Measurements from ENCODE around the gene GCN1. TPM values are rescaled to one million over a fixed set of nuclear protein-coding genes. Genes with fewer than 3 reads are reported as not detected.

GCN1 gene
- total and polyA plus RNA-seq, 7 donors: 9.2 to 70.3 (median 32.9) TPM

GRCh38 chr12:120119271-120119973, 75.1 kb downstream of the GCN1 start:
- Histone ChIP-seq H3K27ac (peak overlapping the region; percentile 2 to 98 (median 66)), H3K36me3 (no peaks in the 10 kb centered on the region), H3K4me3 (no peak overlapping the region), H3K4me1 (peaks cover 0 to 52% (median 40%) of the 10 kb centered on the region in 4 donors), H3K27me3 (no peaks in the 10 kb centered on the region), H3K9me3 (no peaks in the 10 kb centered on the region)
- no peak for DNase-seq
- WGBS, 2 donors: 75 to 86% methylated on average over 9 of the region's 9 CpGs
- intact Hi-C loops (cut with DNase I): loop anchor here (5.0 kb wide), 1 partner anchor 83 kb away; the partner anchor contains the start of gene RPLP0
- TF ChIP-seq POLR2A (IDR thresholded peaks at IDR 0.05) (no peak), POLR2AphosphoS5 (IDR thresholded peaks at IDR 0.05) (peak in 1 of 4 donors; percentile 19)

- peak overlapping the region; percentile 2 to 98 (median 66) for H3K27ac ChIP-seq
- peaks cover 0 to 60% (median 43%) of the 10 kb centered on the region in 4 donors for H3K4me1 ChIP-seq
- no peak for DNase-seq
- H3K27me3 ChIP-seq: no peaks in the 10 kb centered on the region
- H3K36me3 ChIP-seq: no peaks in the 10 kb centered on the region
- H3K9me3 ChIP-seq: no peaks in the 10 kb centered on the region
- peak overlapping the region in 1 of 4 donors; percentile 81 for H3K4me3 ChIP-seq
- no peak for TF ChIP-seq CTCF (IDR thresholded peaks at IDR 0.05)
- no peak for TF ChIP-seq POLR2AphosphoS5 (IDR thresholded peaks at IDR 0.05)
- TF ChIP-seq POLR2A (IDR thresholded peaks at IDR 0.05): no peak
- TF ChIP-seq EP300 (IDR thresholded peaks at IDR 0.05): no peak
- 67 to 70% methylated on average over 11 of the region's 11 CpGs for WGBS, 2 donors
- intact Hi-C loops (cut with DNase I): loop anchor here (5.0 kb wide), 1 partner anchor 84 kb away; the partner anchor contains the start of gene RPLP0
These were observed 76.0 kb downstream of the GCN1 start for GRCh38 chr12:120118321-120119061.

GRCh38 chr12:120117961-120118320, 76.6 kb downstream of the GCN1 start:
- WGBS, 2 donors: 37 to 38% methylated on average over 7 of the region's 7 CpGs
- no peak for TF ChIP-seq CTCF (IDR thresholded peaks at IDR 0.05)
- no peak for TF ChIP-seq EP300 (IDR thresholded peaks at IDR 0.05)
- no peak for TF ChIP-seq POLR2AphosphoS5 (IDR thresholded peaks at IDR 0.05)
- TF ChIP-seq POLR2A (IDR thresholded peaks at IDR 0.05): no peak
- H3K4me1 ChIP-seq: peaks cover 0 to 62% (median 43%) of the 10 kb centered on the region in 4 donors

GRCh38 chr12:120116792-120117651, 77.5 kb downstream of the GCN1 start:
- H3K27me3 ChIP-seq: no peaks in the 10 kb centered on the region
- peak overlapping the region; percentile 78 to 95 (median 80) for H3K4me3 ChIP-seq
- H3K36me3 ChIP-seq: no peaks in the 10 kb centered on the region
- 1% methylated on average over 91 of the region's 91 CpGs for WGBS, 2 donors
- H3K9me3 ChIP-seq: no peaks in the 10 kb centered on the region
- DNase-seq: peak; percentile 97
- intact Hi-C loops (cut with DNase I): loop anchor here (2.0 to 5.0 kb wide), 2 partner anchors 30 to 85 kb away; partner anchors contain the start of gene RPLP0
- peaks cover 0 to 65% (median 43%) of the 10 kb centered on the region in 4 donors for H3K4me1 ChIP-seq
- peak overlapping the region; percentile 97 to 98 (median 97) for H3K27ac ChIP-seq
- TF ChIP-seq CTCF (IDR thresholded peaks at IDR 0.05) (no peak), EP300 (IDR thresholded peaks at IDR 0.05) (no peak), POLR2A (IDR thresholded peaks at IDR 0.05) (peak; percentile 40 to 59), POLR2AphosphoS5 (IDR thresholded peaks at IDR 0.05) (peak; percentile 75 to 93 (median 83))

More at GRCh38 chr12:120117961-120118320, 76.6 kb downstream of the GCN1 start:
- Histone ChIP-seq H3K4me3 (peak overlapping the region; percentile 78 to 95 (median 80)), H3K27me3 (no peaks in the 10 kb centered on the region), H3K36me3 (no peaks in the 10 kb centered on the region), H3K9me3 (no peaks in the 10 kb centered on the region), H3K27ac (peak overlapping the region; percentile 97 to 98 (median 97))
- DNase-seq: no peak
- intact Hi-C loops (cut with DNase I): loop anchor here (2.0 to 5.0 kb wide), 2 partner anchors 31 to 84 kb away; partner anchors contain the start of gene RPLP0
